Measurements from ENCODE around the gene EPS8.

Gene EPS8

GRCh38 chr12:15602051-15602672 lies 187.0 kb downstream of the EPS8 start:
- DNase-seq (ENCODE audit: low spot score), result no peak

GRCh38 chr12:15601210-15601800 lies 187.9 kb downstream of the EPS8 start:
- DNase-seq (ENCODE audit: low spot score), result no peak

- DNase-seq (ENCODE audit: low spot score), result no peak
Measured at GRCh38 chr12:15600223-15600935, 188.8 kb downstream of the EPS8 start.

GRCh38 chr12:15599266-15600037 lies 189.7 kb downstream of the EPS8 start:
- no peak for DNase-seq (ENCODE audit: low spot score)

- no peak for DNase-seq (ENCODE audit: low spot score)
Measured at GRCh38 chr12:15597125-15597830, 191.9 kb downstream of the EPS8 start.

GRCh38 chr12:15596174-15596573 lies 193.0 kb downstream of the EPS8 start:
- DNase-seq (ENCODE audit: low spot score), result no peak

GRCh38 chr12:15592934-15593333 lies 196.3 kb downstream of the EPS8 start:
- no peak for DNase-seq (ENCODE audit: low spot score)

GRCh38 chr12:15591811-15592210 lies 197.4 kb downstream of the EPS8 start:
- no peak for DNase-seq (ENCODE audit: low spot score)

GRCh38 chr12:15590180-15590826 lies 198.9 kb downstream of the EPS8 start:
- peak; percentile 84 for DNase-seq (ENCODE audit: low spot score)

GRCh38 chr12:15589328-15590032 lies 199.7 kb downstream of the EPS8 start:
- no peak for DNase-seq (ENCODE audit: low spot score)

- peak; percentile 47 for DNase-seq (ENCODE audit: low spot score)
Measured at GRCh38 chr12:15584366-15585041, 204.7 kb downstream of the EPS8 start.

GRCh38 chr12:15583804-15584203 lies 205.4 kb downstream of the EPS8 start:
- no peak for DNase-seq (ENCODE audit: low spot score)

GRCh38 chr12:15581006-15581405 lies 208.2 kb downstream of the EPS8 start:
- DNase-seq (ENCODE audit: low spot score), result no peak

- DNase-seq (ENCODE audit: low spot score), result peak; percentile 17
Measured at GRCh38 chr12:15580431-15580830, 208.8 kb downstream of the EPS8 start.

GRCh38 chr12:15575671-15576541 lies 213.3 kb downstream of the EPS8 start:
- peak; percentile 25 for DNase-seq (ENCODE audit: low spot score)

- DNase-seq (ENCODE audit: low spot score), result no peak
Measured at GRCh38 chr12:15574353-15574752, 214.8 kb downstream of the EPS8 start.
